ENCODE data around the gene PITHD1.

GRCh38 chr1:23810818-23811540 lies 32.8 kb downstream of the PITHD1 start:
- TF ChIP-seq CEBPB (IDR thresholded peaks at IDR 0.05): no peak
- TF ChIP-seq YY1 (IDR thresholded peaks at IDR 0.05; ENCODE audit: low read depth): no peak
- TF ChIP-seq TCF12 (IDR thresholded peaks at IDR 0.05; ENCODE audit: low read depth): no peak
- TF ChIP-seq MAX (IDR thresholded peaks at IDR 0.05): no peak
- TF ChIP-seq RAD21 (IDR thresholded peaks at IDR 0.05; ENCODE audit: low read depth): peak; percentile 68
- TF ChIP-seq TEAD4 (IDR thresholded peaks at IDR 0.05): no peak
- TF ChIP-seq EP300 (IDR thresholded peaks at IDR 0.05; ENCODE audit: borderline replicate concordance): no peak
- no peak for TF ChIP-seq ZBTB7A (IDR thresholded peaks at IDR 0.05; ENCODE audit: low read depth)
- no peak for TF ChIP-seq REST (IDR thresholded peaks at IDR 0.05; ENCODE audit: low read depth)
- no peak for TF ChIP-seq EGR1 (IDR thresholded peaks at IDR 0.05)
- no peak for TF ChIP-seq TAF1 (IDR thresholded peaks at IDR 0.05; ENCODE audit: low read depth)
- TF ChIP-seq USF1 (IDR thresholded peaks at IDR 0.05): no peak

Measured in Ishikawa (cell line).